NCI-H2029 (cell line): ENCODE data around the gene RASIP1.
A peak's percentile ranks its signal among the peaks of the same experiment; 100 is the strongest.
"Not testable (repeated sequence)": the region's sequence is repeated elsewhere in the genome, so short reads cannot be mapped to it uniquely, and the experiment has no call there.

ENCODE experiments used
- DNase-seq: peaks from one replicate; lab custom pipeline; 2025; lab: John Stamatoyannopoulos, UW

Gene RASIP1

GRCh38 chr19:48713041-48713863 is 27.2 kb downstream of the RASIP1 start:
- no peak for DNase-seq

GRCh38 chr19:48711106-48711662 is 29.2 kb downstream of the RASIP1 start:
- no peak for DNase-seq

- DNase-seq: no peak
These were observed 31.9 kb downstream of the RASIP1 start for GRCh38 chr19:48708471-48708870.

- no peak for DNase-seq
These were observed 35.0 kb downstream of the RASIP1 start for GRCh38 chr19:48705431-48705830.

- no peak for DNase-seq
These were observed 37.1 kb downstream of the RASIP1 start for GRCh38 chr19:48703316-48703715.

- DNase-seq: no peak
These were observed 37.7 kb downstream of the RASIP1 start for GRCh38 chr19:48702701-48703100.

- DNase-seq: peak; percentile 24
These were observed 42.4 kb downstream of the RASIP1 start for GRCh38 chr19:48698046-48698445.

GRCh38 chr19:48696353-48697010 is 43.9 kb downstream of the RASIP1 start:
- DNase-seq: no peak

- DNase-seq: peak; percentile 44
These were observed 44.6 kb downstream of the RASIP1 start, which contains the start of gene FUT2 for GRCh38 chr19:48695743-48696352. Gene FUT2, plus strand, starts transcription at chr19:48695971. Its CDS starts 6,986 bp downstream, at chr19:48702957.

- not testable (repeated sequence) for DNase-seq
These were observed 46.8 kb downstream of the RASIP1 start for GRCh38 chr19:48693629-48694028.

GRCh38 chr19:48689449-48689848 is 51.0 kb downstream of the RASIP1 start:
- no peak for DNase-seq

GRCh38 chr19:48687776-48688175 is 52.6 kb downstream of the RASIP1 start:
- DNase-seq: no peak

GRCh38 chr19:48686637-48687036 is 53.8 kb downstream of the RASIP1 start:
- not testable (repeated sequence) for DNase-seq

GRCh38 chr19:48686088-48686487 is 54.3 kb downstream of the RASIP1 start:
- no peak for DNase-seq

- DNase-seq: no peak
These were observed 54.8 kb downstream of the RASIP1 start for GRCh38 chr19:48685583-48685982.

GRCh38 chr19:48683349-48683748 is 57.1 kb downstream of the RASIP1 start:
- peak; percentile 59 for DNase-seq

GRCh38 chr19:48681127-48681470 is 59.3 kb downstream of the RASIP1 start:
- no peak for DNase-seq

GRCh38 chr19:48680436-48681126 is 59.8 kb downstream of the RASIP1 start:
- DNase-seq: no peak

GRCh38 chr19:48680006-48680405 is 60.4 kb downstream of the RASIP1 start:
- DNase-seq: not testable (repeated sequence)

GRCh38 chr19:48678201-48678600 is 62.2 kb downstream of the RASIP1 start:
- DNase-seq: no peak

- no peak for DNase-seq
These were observed 63.5 kb downstream of the RASIP1 start for GRCh38 chr19:48676887-48677286.

- no peak for DNase-seq
These were observed 63.9 kb downstream of the RASIP1 start for GRCh38 chr19:48676487-48676886.
